A549 treated with dexamethasone at 1 μM for 4 hours (cell line): ENCODE data around the gene ALX4. TPM values are rescaled to one million over a fixed set of nuclear protein-coding genes. Genes with fewer than 3 reads are reported as not detected.

Source experiments
- total RNA-seq: library from RNA; stranded (reverse); fragments of 200-300 nt; extraction: Qiagen RNA extraction; gene quantifications from 5 replicates; pipeline ENCODE4 v1.2.3, GENCODE V29; 2022

ALX4 gene
- 1.2 to 2.2 TPM (median 2.0 TPM) in 5 replicates for total RNA-seq

GRCh38 chr11:44309478-44310205, at the start of gene ALX4:
Gene ALX4 (minus strand): TSS chr11:44310139. CDS start chr11:44310062, 77 bp downstream.

Other genes starting within 250 kb of the ALX4 start
- 11.5 to 16.1 TPM (median 13.8 TPM) in 5 replicates for gene ACCS, start 243.9 kb downstream of the ALX4 start, total RNA-seq
- gene EXT2, start 214.5 kb downstream of the ALX4 start, total RNA-seq = 51.4 to 59.3 TPM (median 55.1 TPM) in 5 replicates